Middle frontal gyrus (tissue), 1 donor: ENCODE data around the gene ZNF319.

ENCODE experiments used
- DNase-seq: peaks from one replicate; pipeline ENCODE4 v3.0.0-alpha.2; 2015; ENCODE audit warnings: low spot score; ENCODE audit errors: extremely low spot score

ZNF319 gene

DNA sequence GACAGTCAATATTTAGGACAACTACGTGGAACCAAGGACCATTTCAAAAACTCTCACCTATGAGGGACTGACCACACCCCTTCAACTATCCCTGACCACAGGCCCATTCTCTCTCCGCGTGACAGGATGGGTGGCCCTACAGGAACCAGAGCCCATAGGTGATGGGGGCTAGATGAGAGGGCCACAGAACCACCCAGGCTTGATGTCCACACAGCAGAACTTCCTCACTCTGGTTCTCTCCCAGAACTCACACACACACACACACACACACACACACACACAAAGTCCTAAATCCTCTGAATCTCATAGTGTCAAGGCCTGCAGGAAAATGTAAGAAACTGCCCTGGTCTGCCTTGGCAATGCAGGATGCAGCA is 1.5 kb downstream of the ZNF319 start:
- no peak for DNase-seq

GRCh38 chr16:57998486-57998885 is 2.0 kb downstream of the ZNF319 start:
- DNase-seq, result no peak

DNA sequence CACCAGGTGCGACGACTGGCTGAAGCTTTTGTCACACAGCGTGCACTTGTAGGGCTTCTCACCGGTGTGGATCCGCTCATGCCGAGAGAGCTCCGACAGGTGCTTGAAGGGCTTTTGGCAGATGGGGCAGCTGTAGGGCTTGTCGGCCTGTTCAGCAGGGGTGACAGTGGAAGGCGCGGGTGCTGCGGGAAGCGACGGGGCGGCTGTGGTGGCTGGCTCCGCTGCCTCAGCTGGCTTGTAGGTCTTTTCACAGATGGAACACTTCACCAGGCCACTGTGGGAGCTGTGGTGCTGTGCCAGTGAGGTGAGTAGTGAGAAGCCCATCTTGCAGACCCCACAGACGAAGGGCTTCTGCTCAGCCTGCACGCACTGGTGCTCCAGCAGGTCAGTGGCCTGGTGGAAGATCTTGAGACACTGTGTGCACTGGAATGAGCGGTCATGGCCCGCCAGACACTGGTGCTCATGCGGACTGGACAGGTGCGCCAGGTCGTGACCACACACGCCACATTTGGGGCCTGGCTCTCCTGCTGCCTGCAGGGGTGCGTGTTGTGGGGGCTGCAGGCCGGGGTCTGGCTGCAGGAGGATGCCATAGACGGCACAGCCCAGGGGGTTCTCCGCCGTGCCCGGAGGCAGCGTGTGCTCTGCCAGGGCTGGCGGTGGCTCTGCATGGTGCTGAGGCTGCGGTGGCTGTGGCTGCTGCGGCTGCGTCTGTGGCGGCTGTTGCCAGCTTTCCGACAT is 2.8 kb downstream of the ZNF319 start:
- no peak for DNase-seq

DNA sequence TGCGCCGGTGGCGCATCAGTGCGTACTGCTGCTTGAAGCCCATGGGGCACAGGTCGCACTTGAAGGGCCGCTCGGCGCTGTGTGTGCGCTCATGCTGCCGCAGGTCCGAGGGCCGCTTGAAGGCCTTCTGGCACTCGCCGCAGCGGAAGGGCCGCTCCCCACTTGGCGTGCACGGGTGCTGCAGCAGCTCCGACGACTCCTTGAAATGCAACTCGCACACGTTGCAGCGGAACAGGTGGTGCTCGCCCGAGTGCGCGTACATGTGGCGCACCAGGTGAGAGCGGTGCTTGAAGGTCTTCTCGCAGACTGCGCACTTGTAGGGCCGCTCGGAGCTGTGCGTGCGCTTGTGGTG is 3.3 kb downstream of the ZNF319 start:
- DNase-seq, result no peak

DNA sequence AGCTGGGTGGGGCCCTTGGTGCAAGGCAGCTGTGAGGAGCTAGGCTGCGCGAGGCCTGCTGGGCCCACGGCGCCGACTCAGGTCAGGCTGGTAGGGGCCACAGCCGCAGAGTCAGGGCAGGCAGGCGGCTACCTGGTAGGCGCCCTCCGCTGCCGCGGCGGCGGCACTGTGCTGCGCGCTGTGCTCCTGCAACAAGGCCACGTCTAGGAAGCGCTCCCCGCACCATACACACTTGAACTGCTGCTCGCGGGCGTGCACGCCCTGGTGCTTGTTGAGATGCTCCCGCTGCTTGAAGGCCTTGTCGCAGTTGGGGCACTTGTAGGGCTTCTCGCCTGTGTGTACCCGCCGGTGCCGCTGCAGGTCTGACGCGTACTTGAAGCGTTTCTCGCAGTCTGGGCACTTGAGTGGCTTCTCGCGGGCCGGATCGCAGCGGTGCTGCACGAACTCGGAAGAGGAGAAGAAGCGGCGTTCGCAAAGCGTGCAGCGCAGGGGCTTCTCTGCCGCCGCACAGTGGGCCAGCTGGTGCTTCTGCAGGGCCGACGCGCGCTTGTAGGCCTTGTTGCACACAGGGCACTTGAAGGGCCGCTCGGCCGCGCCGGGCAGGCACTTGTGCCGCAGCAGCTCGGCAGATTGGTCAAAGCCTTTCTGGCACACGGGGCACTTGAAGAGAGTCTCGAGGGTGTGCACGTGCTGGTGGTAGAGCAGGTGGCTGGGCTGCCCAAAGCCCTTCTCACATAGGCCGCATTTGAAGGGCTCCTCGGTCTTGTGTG is 3.9 kb downstream of the ZNF319 start:
- DNase-seq, result no peak

DNA sequence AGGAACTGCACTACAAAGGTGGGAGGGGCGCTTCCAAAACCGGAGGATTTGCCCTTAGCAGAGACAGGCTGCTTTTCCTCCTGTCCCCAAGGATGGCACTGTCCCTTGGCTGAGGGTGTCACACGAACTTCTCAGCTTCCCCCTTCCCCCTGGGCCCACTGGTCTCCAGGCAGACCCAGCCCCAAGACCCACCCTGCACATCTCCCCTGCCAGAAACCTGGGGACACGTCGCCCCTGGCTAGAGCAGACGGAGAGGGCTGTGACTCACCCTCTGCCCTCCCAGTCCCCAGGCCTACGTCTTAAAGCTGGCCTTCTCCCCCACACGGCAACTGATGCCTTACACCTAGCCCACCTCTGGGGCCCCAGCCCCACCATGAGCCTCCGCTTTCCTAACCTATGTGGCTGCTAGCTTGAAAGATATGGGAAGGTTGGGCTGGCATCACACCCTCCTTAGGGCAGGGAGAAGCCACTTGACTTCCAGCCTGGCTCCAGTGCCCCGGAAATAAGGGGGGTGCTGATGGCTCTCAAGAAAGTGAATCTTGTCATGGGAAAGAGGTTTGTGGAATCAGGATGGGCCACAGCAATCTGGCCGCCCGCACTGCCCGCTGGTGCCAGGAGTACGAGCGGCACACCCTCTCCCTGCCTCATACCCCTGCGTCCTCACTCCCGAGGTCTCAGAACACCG is 4.6 kb downstream of the ZNF319 start:
- DNase-seq, result no peak

DNA sequence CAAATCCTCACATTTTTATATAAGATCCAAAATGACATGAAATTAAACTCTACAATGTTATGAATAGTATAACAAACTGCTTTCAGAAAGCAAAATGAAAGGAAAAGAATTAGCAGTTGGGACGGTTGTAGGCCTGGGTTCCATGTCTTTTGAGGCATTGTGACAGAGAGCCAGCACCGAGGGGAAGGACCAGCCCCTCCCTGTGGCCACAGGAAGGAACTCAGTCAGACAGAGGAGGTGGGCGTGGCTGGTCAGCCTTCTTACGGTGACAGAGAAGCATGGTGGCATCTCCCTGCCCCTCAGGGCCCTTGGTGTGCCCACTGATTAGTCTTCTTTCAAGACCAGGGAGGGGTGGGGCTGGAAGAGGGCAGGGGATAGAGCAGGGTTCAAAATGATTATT is 5.7 kb downstream of the ZNF319 start:
- no peak for DNase-seq

DNA sequence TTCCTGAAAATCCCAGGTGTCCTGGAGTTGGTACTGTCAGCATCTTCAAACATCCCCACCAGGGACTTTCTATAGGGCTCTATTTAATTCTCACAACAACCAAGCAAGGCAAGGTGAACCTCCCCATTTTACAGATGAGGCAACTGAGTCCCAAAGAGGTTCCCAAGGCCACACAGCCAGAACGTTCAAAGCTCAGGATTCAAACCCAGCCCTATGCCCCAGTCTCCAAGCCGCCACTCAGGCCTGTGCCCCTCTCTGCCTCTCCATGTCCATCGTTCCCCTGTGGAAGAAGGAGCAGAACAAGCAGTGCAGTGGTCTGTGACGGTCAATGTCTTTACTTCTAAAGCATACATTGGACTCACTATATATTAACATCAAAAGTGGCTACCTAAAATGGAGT is 6.1 kb downstream of the ZNF319 start:
- DNase-seq, result no peak

GRCh38 chr16:57993897-57994296 is 6.6 kb downstream of the ZNF319 start:
- DNase-seq, result no peak

- no peak for DNase-seq
These were observed 7.0 kb downstream of the ZNF319 start for GRCh38 chr16:57993438-57993837.

DNA sequence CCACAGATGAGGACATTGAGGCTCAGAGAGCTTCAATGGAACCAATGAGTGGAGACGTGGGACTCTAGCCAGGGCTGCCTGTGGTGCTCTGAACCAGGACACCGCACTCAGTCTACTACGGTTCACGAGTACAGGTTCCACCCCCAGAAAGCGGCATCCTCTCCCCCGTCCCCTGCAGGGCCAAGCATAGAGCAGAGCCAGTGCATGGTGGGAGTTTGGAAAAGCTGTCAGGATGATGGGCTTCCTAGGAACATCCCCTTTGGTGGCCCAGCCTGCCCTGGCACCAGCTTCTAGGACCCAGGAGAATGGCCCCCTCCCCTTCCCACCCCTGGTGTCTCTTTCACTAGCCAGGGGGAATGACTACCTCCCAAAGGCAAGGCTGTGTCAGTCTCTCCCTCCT is 8.4 kb downstream of the ZNF319 start:
- no peak for DNase-seq

DNA sequence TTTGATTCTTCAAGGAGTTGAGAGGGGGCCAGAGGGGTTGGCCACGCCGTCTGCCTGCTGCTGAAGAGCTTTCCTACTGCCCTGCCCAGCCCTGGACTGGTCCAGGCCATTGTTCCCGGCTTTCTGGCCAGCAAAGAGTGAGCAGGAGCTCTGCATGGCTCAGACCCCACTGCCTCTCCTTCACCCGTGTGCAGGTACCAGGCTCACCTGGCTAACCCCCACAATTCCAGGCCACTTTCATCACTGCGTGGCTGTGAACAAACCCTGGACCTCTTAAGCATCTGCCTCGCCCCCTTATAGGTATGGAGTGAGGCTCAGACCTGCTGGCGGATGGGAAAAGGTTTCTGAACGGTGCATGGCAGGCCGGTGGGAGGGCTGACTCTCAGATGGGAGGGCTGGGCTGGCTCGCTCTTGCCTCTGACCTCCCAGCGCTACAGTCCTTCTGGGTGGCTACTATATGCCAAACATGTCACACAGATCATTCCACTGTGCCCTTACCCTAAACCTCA is 8.9 kb downstream of the ZNF319 start:
- no peak for DNase-seq

- no peak for DNase-seq
These were observed 11.5 kb downstream of the ZNF319 start for GRCh38 chr16:57988929-57989328.

- no peak for DNase-seq
These were observed 12.9 kb downstream of the ZNF319 start for GRCh38 chr16:57987441-57988177.

GRCh38 chr16:57986196-57986595 is 14.3 kb downstream of the ZNF319 start:
- DNase-seq, result no peak

GRCh38 chr16:57985204-57986181 is 15.0 kb downstream of the ZNF319 start:
- DNase-seq, result no peak

DNA sequence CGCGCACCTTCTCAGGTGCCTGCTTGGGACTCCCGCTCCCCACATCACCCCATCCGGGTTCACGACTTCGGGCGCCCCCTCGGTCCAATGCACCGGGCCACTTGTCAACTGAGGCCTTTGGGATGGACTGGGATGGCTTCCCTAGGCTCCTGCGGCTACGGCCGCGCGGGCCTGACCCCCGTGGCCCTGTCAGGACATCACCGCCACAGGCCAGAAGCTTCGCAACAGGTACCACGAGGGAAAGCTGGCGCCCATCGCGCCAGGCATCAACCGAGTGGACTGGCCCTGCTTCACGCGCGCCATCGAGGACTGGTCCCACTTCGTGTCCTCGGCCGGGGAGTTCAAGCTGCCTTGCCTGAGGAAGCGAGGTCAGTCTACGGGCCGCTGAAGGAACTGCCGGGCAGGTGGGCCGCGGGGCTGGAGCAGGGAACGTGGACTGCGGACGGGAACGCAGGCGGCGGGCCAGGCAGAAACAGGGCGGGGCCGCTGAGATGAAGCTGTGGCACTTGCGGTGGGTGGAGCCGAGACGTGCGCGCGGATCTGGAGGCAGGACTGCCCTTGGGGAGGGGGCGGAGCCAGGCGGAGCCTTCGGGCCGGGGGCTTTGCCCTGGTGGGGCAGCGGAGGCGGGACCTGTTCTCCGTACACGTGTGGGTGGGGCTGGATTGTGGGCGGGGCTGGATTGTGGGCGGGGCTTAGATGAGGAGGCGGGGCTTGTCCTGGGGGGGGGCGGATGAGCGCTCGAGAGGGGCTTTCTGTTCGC is 15.8 kb downstream of the ZNF319 start:
- no peak for DNase-seq

DNA sequence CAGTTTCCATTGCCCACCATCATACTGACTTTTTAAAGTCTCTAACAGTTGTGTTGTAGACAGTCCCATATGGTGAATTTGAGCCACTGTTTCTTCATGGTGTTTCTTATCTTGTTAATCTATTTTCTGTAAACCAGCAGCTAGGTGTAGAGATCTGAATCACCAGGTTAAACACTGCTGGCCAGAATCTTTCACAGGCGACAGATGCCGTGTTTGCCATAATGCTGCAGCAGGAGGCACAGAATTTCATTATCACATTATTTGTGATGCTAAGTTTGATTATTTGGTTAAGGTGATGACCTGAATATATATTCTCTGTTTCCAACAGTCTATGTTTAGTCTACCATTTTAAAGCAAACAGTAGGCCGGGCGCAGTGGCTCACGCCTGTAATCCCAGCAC is 18.1 kb downstream of the ZNF319 start:
- no peak for DNase-seq

- DNase-seq, result no peak
These were observed 18.8 kb downstream of the ZNF319 start for GRCh38 chr16:57981636-57982035.
